ENCODE results near the gene MORN5.

The MORN5 gene

DNA sequence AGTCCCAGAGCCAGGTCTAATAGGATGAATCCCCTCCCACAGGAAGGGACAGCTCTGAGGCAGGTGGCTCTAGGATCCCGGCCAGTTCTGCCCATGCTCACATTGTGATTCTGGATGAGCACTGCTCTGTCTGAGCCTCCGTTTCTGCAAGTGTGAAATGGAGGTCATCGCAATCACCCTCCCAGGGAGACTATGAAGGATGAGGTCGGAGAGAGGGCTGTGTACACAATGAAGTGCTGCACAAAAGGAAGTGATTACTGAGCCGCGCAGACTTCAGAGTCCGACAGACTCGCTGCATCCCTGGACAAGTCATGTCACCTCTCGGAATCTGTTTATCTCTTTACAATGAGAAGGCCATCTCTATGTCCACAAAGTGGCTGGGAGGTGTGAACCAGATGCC, 47.4 kb downstream of the MORN5 start:
- H3K4me3 ChIP-seq (ENCODE audit: control insufficient read depth, low read depth, low read length) = no peak overlapping the region
- TF ChIP-seq, protein P1, sequence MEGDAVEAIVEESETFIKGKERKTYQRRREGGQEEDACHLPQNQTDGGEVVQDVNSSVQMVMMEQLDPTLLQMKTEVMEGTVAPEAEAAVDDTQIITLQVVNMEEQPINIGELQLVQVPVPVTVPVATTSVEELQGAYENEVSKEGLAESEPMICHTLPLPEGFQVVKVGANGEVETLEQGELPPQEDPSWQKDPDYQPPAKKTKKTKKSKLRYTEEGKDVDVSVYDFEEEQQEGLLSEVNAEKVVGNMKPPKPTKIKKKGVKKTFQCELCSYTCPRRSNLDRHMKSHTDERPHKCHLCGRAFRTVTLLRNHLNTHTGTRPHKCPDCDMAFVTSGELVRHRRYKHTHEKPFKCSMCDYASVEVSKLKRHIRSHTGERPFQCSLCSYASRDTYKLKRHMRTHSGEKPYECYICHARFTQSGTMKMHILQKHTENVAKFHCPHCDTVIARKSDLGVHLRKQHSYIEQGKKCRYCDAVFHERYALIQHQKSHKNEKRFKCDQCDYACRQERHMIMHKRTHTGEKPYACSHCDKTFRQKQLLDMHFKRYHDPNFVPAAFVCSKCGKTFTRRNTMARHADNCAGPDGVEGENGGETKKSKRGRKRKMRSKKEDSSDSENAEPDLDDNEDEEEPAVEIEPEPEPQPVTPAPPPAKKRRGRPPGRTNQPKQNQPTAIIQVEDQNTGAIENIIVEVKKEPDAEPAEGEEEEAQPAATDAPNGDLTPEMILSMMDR (conservative IDR thresholded peaks at IDR 0.05; ENCODE audit: control insufficient read depth, insufficient read depth, low read depth, low read length) = no peak
- DNase-seq (ENCODE audit: low read depth) = no peak

DNA sequence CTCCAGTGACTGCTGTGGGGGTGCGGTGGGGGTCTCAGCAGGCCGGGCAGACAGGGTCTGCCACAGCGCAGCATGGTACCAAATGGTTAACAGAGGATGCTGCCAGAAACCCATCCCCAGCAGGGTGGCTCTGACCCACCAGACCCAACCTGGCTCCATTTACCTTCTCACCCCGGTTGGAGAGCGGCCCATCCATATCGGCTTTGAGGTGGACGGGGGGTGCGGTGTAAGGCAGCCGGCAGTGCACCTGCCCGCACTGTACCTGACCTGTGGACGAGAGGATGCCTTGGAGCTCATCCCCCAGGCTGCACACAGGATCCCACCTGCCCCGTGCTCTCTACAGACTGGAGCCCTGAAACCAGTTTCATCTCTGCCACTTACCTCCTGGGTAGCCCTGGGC, 49.7 kb downstream of the MORN5 start:
- no peak overlapping the region for H3K4me3 ChIP-seq (ENCODE audit: control insufficient read depth, low read depth, low read length)
- no peak for DNase-seq (ENCODE audit: low read depth)
- TF ChIP-seq, protein P1 (conservative IDR thresholded peaks at IDR 0.05; ENCODE audit: control insufficient read depth, insufficient read depth, low read depth, low read length) = no peak

DNA sequence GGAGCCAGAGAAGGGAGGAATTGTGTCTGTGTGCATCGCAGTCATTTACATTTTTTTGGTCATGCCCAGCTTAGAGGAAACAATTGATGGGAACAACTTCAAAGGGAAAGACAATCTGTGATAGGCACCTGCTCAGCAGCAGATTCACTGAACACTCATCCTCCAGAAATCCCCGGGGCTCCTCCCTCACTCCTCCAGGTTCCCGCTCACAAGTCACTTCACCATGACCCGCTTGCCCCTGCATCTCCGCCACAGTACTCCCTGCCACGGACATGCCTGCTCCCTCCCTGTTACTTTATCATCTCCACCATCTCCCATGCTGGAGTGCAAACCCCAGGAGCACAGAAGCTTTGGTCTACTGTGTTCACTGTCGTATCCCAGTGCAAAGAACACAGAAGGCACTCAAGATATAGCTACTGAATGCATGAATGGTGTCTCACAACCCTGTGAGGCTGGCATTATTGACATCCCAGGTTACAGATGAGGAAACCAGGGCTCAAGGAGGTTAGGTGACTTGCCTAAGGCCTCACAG, 52.8 kb downstream of the MORN5 start:
- H3K4me3 ChIP-seq (ENCODE audit: control insufficient read depth, low read depth, low read length) = no peak overlapping the region
- DNase-seq (ENCODE audit: low read depth) = no peak
- TF ChIP-seq, protein P1 (conservative IDR thresholded peaks at IDR 0.05; ENCODE audit: control insufficient read depth, insufficient read depth, low read depth, low read length) = no peak

DNA sequence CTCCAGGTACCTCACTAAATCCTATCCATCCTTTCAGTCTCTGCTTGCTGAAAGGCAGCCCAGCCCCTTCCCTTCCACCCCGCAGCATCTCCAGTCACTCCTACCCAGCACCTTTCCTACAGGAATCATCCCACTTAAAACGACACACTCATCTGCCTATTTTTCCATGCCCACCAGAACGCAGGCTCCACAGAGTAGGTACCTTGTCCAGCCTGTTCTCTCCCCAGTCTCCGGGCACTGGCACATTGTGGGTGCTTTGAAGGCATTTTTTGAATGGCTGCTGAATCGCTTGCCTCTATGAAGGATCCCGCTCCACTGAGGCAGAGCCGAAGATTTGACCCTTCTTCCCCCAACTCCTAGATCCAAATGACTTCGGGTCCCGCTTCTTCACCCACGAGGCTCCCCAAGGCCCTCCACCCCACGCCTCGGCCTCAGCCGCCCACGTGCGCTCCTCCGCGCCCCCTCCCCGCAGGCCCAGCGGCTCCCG, 53.4 kb downstream of the MORN5 start:
- TF ChIP-seq, protein P1 (conservative IDR thresholded peaks at IDR 0.05; ENCODE audit: control insufficient read depth, insufficient read depth, low read depth, low read length) = no peak
- no peak overlapping the region for H3K4me3 ChIP-seq (ENCODE audit: control insufficient read depth, low read depth, low read length)

DNA sequence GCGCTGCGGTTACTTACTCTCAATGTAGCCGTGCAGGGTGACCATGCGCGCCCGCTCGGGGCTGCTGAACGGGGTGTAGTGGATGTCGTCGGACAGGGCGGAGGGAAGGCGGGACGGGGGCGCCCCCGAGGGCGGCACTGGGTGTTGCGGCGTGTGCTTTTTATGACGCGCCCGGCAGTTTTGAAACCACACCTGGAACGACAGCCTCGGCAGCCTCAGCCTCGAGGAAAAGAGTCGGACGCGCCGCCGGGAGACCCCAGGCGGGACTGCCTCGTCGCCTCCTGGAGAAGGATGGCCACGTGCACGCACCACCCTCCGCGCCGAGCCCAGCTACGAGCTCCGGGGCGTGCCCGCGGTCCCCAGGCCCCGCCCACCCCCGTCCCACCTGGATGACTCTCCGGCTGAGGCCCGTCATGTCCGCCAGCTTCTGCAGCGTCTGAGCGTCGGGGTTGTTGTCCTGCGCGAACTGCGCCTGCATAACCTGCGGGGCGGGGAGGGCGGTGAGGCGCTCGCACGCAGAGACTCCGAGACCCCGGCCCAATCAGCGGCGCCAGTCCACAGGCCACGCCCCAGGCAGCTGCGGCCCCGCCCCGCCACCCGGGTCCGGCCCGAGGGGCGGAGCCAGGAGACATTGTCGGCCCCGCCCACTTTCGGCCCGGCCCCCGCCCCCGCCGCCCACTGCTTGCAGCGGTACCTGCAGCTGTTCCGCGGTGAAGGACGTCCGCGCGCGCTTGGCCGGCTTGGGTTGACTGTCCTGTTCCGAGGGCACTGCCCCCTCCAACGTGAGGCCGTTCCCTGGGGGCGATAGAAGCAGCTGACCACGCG, 54.1 kb downstream of the MORN5 start:
- TF ChIP-seq, protein P1 (conservative IDR thresholded peaks at IDR 0.05; ENCODE audit: control insufficient read depth, insufficient read depth, low read depth, low read length) = no peak
- no peak for DNase-seq (ENCODE audit: low read depth)

More for the DNA sequence above, 53.4 kb downstream of the MORN5 start:
- no peak for DNase-seq (ENCODE audit: low read depth)

DNA sequence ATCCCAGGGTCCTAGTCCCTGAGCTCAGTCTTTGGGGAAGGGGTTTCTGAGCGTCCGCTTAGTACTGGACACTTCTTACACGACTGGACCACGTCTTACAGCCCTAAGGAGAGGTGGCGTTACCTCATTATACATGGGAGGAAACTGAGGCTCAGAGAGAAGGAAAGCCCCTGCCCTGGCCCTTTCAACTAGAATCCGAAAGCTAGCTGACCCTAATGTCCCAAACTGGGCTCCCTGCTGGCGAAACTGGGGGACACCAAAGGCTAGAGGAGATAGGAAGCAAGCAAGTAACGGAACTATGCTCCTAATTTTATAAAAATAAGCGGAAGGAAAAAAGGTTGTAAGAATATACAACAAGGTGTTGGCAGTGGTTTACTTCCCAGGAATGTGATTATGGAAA, 54.8 kb downstream of the MORN5 start:
- TF ChIP-seq, protein P1 (conservative IDR thresholded peaks at IDR 0.05; ENCODE audit: control insufficient read depth, insufficient read depth, low read depth, low read length) = no peak
- H3K4me3 ChIP-seq (ENCODE audit: control insufficient read depth, low read depth, low read length) = no peak overlapping the region
- no peak for DNase-seq (ENCODE audit: low read depth)

More for the DNA sequence above, 54.1 kb downstream of the MORN5 start:
- peak overlapping the region; percentile 10 for H3K4me3 ChIP-seq (ENCODE audit: control insufficient read depth, low read depth, low read length)
